Endothelial cell of umbilical vein (primary cell): ENCODE data around the gene SNCA. TPM values are rescaled to one million over a fixed set of nuclear protein-coding genes. Genes with fewer than 3 reads are reported as not detected.

Experiments used
- BruUV-seq: library from RNA; stranded (reverse); fragments of 400-500 nt; replicated peaks from 2 replicates; lab custom pipeline; 2021; lab: Mats Ljungman, UMichigan
- CTCF ChIA-PET: fragments of 300-600, 350-600 bp; sonication (Branson Sonifier 250); formaldehyde crosslinking; loops from one replicate; lab custom pipeline; 2021; ENCODE audit warnings: antibody characterized with exemption, inconsistent platforms; lab: Charles Lee
- POLR2A ChIA-PET: fragments of 300-600, 350-600 bp; sonication (Branson Sonifier 250); formaldehyde crosslinking; loops from one replicate; lab custom pipeline; 2021; ENCODE audit warnings: antibody characterized with exemption, inconsistent platforms; lab: Charles Lee
- DNase-seq: peaks from one replicate; pipeline ENCODE4 v3.0.0-alpha.2; 2011; ENCODE audit warnings: low read depth, low spot score
- FAIRE-seq: peaks from 2 replicates; lab custom pipeline; 2011; peaks lifted over from hg19 to GRCh38; lab: Jason Lieb, UNC
- H2AFZ ChIP-seq: 2 replicates; pipeline ENCODE4 v1.6.0; 2012; ENCODE audit warnings: low read depth, low read length, control low read depth, inconsistent platforms
- H3K27ac ChIP-seq: 2 replicates; pipeline ENCODE4 v1.5.1; 2011; ENCODE audit warnings: low read depth, mild to moderate bottlenecking, control low read depth, low read length, moderate library complexity; ENCODE audit not compliant: insufficient read depth
- H3K27me3 ChIP-seq, 2 experiments: 2 replicates each; pipeline versions ENCODE4 v1.6.0 to v1.6.1; 2011; ENCODE audit warnings: low read length in 2 of 2, mixed read lengths in 1 of 2; ENCODE audit not compliant: control insufficient read depth in 2 of 2, insufficient read depth in 2 of 2
- H3K36me3 ChIP-seq, 2 experiments: 2 replicates in 1 of 2; 3 replicates in 1 of 2; pipeline ENCODE4 v1.5.1; 2011; ENCODE audit warnings: low read length in 2 of 2, mild to moderate bottlenecking in 1 of 2, moderate library complexity in 1 of 2; ENCODE audit not compliant: control insufficient read depth in 2 of 2, insufficient read depth in 2 of 2; ENCODE audit errors: extremely low read depth in 1 of 2
- H3K4me1 ChIP-seq: 3 replicates; pipeline ENCODE4 v1.5.1; 2011; ENCODE audit warnings: mild to moderate bottlenecking, low read length; ENCODE audit not compliant: control insufficient read depth, insufficient read depth; ENCODE audit errors: extremely low read depth
- H3K4me2 ChIP-seq: 2 replicates; pipeline ENCODE4 v1.6.1; 2011; ENCODE audit warnings: low read length, control low read depth, mixed read lengths; ENCODE audit not compliant: insufficient read depth
- H3K4me3 ChIP-seq, 3 experiments: fragments of 200-600 bp in 1 of 3; sonication (generic), shearing (Covaris generic) in 1 of 3; replicated peaks in 1 of 3; 2 replicates each; pipeline ENCODE4 v1.5.1; 2011 to 2016; ENCODE audit warnings: control low read depth in 3 of 3, low read length in 3 of 3, mild to moderate bottlenecking in 2 of 3, inconsistent platforms in 1 of 3, low read depth in 1 of 3, moderate library complexity in 1 of 3; ENCODE audit not compliant: insufficient read depth in 1 of 3
- H3K79me2 ChIP-seq: 2 replicates; pipeline ENCODE4 v1.6.0; 2012; ENCODE audit warnings: low read length, inconsistent platforms; ENCODE audit not compliant: control insufficient read depth, insufficient read depth
- H3K9ac ChIP-seq: replicated peaks from 2 replicates; pipeline ENCODE3; 2011; ENCODE audit warnings: low read length, control low read depth; ENCODE audit not compliant: insufficient read depth; ENCODE audit errors: extremely low read depth
- H3K9me1 ChIP-seq: replicated peaks from 3 replicates; pipeline ENCODE4 v1.6.0; 2011; ENCODE audit warnings: mild to moderate bottlenecking, low read length; ENCODE audit not compliant: control insufficient read depth, insufficient read depth; ENCODE audit errors: extremely low read depth
- H3K9me3 ChIP-seq: replicated peaks from 2 replicates; pipeline ENCODE4 v1.5.1; 2012; ENCODE audit warnings: low read length, inconsistent platforms; ENCODE audit not compliant: control insufficient read depth, insufficient read depth
- H4K20me1 ChIP-seq: replicated peaks from 2 replicates; pipeline ENCODE3; 2011; ENCODE audit warnings: mild to moderate bottlenecking, low read length; ENCODE audit not compliant: control insufficient read depth, insufficient read depth; ENCODE audit errors: extremely low read depth
- CTCF ChIP-seq, 2 donors: IDR thresholded peaks; 1 replicate in 1 of 2; 2 replicates in 1 of 2; pipeline ENCODE4 v1.5.1; 2011; ENCODE audit warnings: low read length in 2 of 2, mild to moderate bottlenecking in 2 of 2, moderate library complexity in 2 of 2, control low read depth in 1 of 2, inconsistent platforms in 1 of 2, low read depth in 1 of 2; ENCODE audit not compliant: insufficient read depth in 1 of 2; ENCODE audit errors: extremely low read depth in 1 of 2
- EZH2 ChIP-seq: IDR thresholded peaks from 2 replicates; pipeline ENCODE4 v1.6.1; 2012; ENCODE audit warnings: borderline replicate concordance, low read depth, mild to moderate bottlenecking, moderate library complexity, low read length, inconsistent platforms; ENCODE audit not compliant: severe bottlenecking
- FOS ChIP-seq: IDR thresholded peaks from 2 replicates; pipeline ENCODE4 v1.6.1; 2011; ENCODE audit warnings: mild to moderate bottlenecking, low read length, moderate library complexity, borderline replicate concordance; ENCODE audit not compliant: insufficient read depth
- GATA2 ChIP-seq: IDR thresholded peaks from 2 replicates; pipeline ENCODE4 v1.7.0; 2011; ENCODE audit warnings: low read depth, mild to moderate bottlenecking, moderate library complexity, mixed read lengths, low read length; ENCODE audit not compliant: insufficient read length, insufficient read depth
- JUN ChIP-seq: IDR thresholded peaks from 2 replicates; pipeline ENCODE4 v1.6.1; 2011; ENCODE audit warnings: borderline replicate concordance, low read depth; ENCODE audit not compliant: insufficient read length, insufficient read depth
- MAX ChIP-seq: IDR thresholded peaks from 2 replicates; pipeline ENCODE4 v1.6.1; 2011; ENCODE audit not compliant: insufficient read depth, insufficient read length
- MYC ChIP-seq: IDR thresholded peaks from one replicate; pipeline ENCODE4 v1.6.1; 2011; ENCODE audit warnings: mild to moderate bottlenecking, low read depth, low read length
- POLR2A ChIP-seq: IDR thresholded peaks from 2 replicates; pipeline ENCODE4 v1.6.1; 2012; ENCODE audit warnings: low read depth, mild to moderate bottlenecking, control low read depth, low read length
- POLR2AphosphoS5 ChIP-seq: IDR thresholded peaks from 2 replicates; pipeline ENCODE4 v1.6.1; 2012; ENCODE audit warnings: low read depth, mild to moderate bottlenecking, control low read depth, low read length, moderate library complexity; ENCODE audit not compliant: insufficient read depth
- dilution Hi-C: fragments of 300-500 bp; cut with MboI; formaldehyde crosslinking; loops from one replicate; pipeline ENCODE4 v1.15.0; 2019; ENCODE audit warnings: low sequenced_read_pairs; ENCODE audit not compliant: extremely low pct_ligation_motif_present
- intact Hi-C: fragments of 100-400 bp; cut with micrococcal nuclease; formaldehyde crosslinking; loops from one replicate; pipeline ENCODE4 v1.10.0; 2022
- polyA plus RNA-seq, 4 experiments: library from polyadenylated mRNA; depleted of rRNA in 3 of 4; stranded (reverse) in 3 of 4; unstranded in 1 of 4; fragments of >200 nt; gene quantifications; 2 replicates each; pipeline versions ENCODE4 v1.2.1 to v1.2.3, GENCODE V29; 2011 to 2012; ENCODE audit warnings: missing spikeins in 1 of 4
- total RNA-seq: library from RNA; stranded (reverse); gene quantifications from 2 replicates; pipeline ENCODE4 v1.2.3, GENCODE V29; 2021

SNCA gene
- total and polyA plus RNA-seq, 2 donors (not counting 3 experiments of a cell fraction or from before 2014, with no cell fraction given), result 76.8 to 116 TPM

- Histone ChIP-seq H3K9ac (no peak overlapping the region), H3K79me2 (no peaks in the 10 kb centered on the region), H2AFZ (no peak overlapping the region), H3K4me3 (no peak overlapping the region), H3K27ac (no peak overlapping the region), H4K20me1 (no peaks in the 10 kb centered on the region), H3K36me3 (no peaks in the 10 kb centered on the region), H3K9me1 (no peaks in the 10 kb centered on the region), H3K4me1 (no peaks in the 10 kb centered on the region), H3K4me2 (no peak overlapping the region), H3K9me3 (no peaks in the 10 kb centered on the region), H3K27me3 (no peaks in the 10 kb centered on the region)
- BruUV-seq, result no TSS peak
- intact Hi-C loops (no loop called here), dilution Hi-C loops (no loop called here)
- POLR2A ChIA-PET, result no interaction called here
- DNase-seq (no peak), FAIRE-seq (no peak)
- TF ChIP-seq POLR2A (no peak), EZH2 (no peak), JUN (no peak), POLR2AphosphoS5 (no peak), FOS (no peak), GATA2 (no peak), CTCF (IDR thresholded peaks at IDR 0.05; ENCODE audit: extremely low read depth in 1 of 2, insufficient read depth in 1 of 2, low read depth in 1 of 2, low read length in 2 of 2) (no peak), MAX (no peak), MYC (no peak)
- CTCF ChIA-PET, result no interaction called here
Measured at GRCh38 chr4:89681671-89682070, 155.3 kb downstream of the SNCA start.
